ENCODE results near the gene IFRD1.

DNA sequence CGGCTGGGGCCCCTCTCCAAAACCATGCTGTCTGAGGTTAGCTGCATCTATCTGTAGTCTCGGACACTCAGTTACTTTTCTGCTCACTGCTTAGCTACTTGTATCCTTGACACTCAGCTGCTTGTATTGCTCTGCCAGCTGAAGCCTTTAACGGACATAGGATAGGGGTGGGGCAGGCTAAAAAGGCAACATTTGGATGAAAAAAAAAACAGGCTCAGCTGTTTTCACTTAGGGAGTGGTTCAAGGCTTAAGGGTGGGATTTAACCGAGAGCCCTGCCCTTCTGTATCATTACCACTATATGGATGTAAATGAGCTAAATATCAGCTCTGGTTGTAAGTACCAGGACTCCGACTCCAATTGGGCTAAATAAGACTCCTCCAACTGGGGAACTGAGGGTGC, 59.1 kb downstream of the IFRD1 start:
- TF ChIP-seq CTCF (IDR thresholded peaks at IDR 0.05) (no peak), NRF1 (IDR thresholded peaks at IDR 0.05; ENCODE audit: low read depth, low read length) (no peak), EP300 (IDR thresholded peaks at IDR 0.05; ENCODE audit: borderline replicate concordance in 1 of 2, low read depth in 1 of 2, low read length in 1 of 2) (no peak), POLR2AphosphoS5 (IDR thresholded peaks at IDR 0.05; ENCODE audit: low read depth, low read length) (no peak), MEF2A (IDR thresholded peaks at IDR 0.05; ENCODE audit: borderline replicate concordance, low read depth) (no peak)
